Gastrocnemius medialis (tissue), 4 donors: Measurements from ENCODE around the gene SRBD1.

Experiments used
- POLR2A ChIP-seq, 2 donors: fragments of 450-650 bp; IDR thresholded peaks; one replicate each; pipeline ENCODE4 v1.6.1; 2017; ENCODE audit warnings: antibody characterized with exemption in 2 of 2, mild to moderate bottlenecking in 2 of 2, moderate library complexity in 2 of 2
- TF ChIP-seq, protein P1 (sequence below), 5 experiments: fragments of 450-650 bp in 3 of 5; fragments of 200-600 bp in 2 of 5; sonication (generic) in 2 of 5; IDR thresholded peaks in 4 of 5; conservative IDR thresholded peaks in 1 of 5; 1 replicate in 4 of 5; 2 replicates in 1 of 5; pipeline ENCODE4 v1.5.1; 2016 to 2019; ENCODE audit warnings: antibody characterized with exemption in 5 of 5, mild to moderate bottlenecking in 3 of 5, moderate library complexity in 3 of 5

DNA sequence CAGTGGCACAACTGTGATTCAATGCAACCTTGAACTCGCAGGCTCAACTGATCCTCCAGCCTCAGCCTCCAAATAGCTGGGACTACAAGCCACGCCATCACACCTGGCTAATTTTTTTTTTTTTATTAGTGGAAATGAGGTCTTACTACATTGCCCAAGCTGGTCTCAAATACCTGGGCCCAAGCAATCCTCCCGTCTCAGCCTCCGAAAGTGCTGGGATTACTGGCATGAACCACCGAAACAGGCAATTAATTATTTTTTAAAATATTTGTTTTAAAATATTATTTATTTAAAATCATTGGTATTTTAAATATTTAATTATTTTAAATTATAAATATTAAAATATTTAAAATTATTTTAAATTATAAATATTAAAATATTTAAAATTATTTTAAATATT, 24.5 kb downstream of the SRBD1 start:
- no peak for TF ChIP-seq POLR2A (IDR thresholded peaks at IDR 0.05)
- TF ChIP-seq, protein P1, sequence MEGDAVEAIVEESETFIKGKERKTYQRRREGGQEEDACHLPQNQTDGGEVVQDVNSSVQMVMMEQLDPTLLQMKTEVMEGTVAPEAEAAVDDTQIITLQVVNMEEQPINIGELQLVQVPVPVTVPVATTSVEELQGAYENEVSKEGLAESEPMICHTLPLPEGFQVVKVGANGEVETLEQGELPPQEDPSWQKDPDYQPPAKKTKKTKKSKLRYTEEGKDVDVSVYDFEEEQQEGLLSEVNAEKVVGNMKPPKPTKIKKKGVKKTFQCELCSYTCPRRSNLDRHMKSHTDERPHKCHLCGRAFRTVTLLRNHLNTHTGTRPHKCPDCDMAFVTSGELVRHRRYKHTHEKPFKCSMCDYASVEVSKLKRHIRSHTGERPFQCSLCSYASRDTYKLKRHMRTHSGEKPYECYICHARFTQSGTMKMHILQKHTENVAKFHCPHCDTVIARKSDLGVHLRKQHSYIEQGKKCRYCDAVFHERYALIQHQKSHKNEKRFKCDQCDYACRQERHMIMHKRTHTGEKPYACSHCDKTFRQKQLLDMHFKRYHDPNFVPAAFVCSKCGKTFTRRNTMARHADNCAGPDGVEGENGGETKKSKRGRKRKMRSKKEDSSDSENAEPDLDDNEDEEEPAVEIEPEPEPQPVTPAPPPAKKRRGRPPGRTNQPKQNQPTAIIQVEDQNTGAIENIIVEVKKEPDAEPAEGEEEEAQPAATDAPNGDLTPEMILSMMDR (IDR thresholded peaks at IDR 0.05 in 4 of 5, conservative IDR thresholded peaks at IDR 0.05 in 1 of 5): no peak
